Measurements from ENCODE around the gene HYLS1.

The HYLS1 gene

GRCh38 chr11:125921042-125921441, 33.6 kb downstream of the HYLS1 start:
- no peak overlapping the region for H3K4me3 ChIP-seq (ENCODE audit: low read depth, low read length)
- TF ChIP-seq, protein P1, sequence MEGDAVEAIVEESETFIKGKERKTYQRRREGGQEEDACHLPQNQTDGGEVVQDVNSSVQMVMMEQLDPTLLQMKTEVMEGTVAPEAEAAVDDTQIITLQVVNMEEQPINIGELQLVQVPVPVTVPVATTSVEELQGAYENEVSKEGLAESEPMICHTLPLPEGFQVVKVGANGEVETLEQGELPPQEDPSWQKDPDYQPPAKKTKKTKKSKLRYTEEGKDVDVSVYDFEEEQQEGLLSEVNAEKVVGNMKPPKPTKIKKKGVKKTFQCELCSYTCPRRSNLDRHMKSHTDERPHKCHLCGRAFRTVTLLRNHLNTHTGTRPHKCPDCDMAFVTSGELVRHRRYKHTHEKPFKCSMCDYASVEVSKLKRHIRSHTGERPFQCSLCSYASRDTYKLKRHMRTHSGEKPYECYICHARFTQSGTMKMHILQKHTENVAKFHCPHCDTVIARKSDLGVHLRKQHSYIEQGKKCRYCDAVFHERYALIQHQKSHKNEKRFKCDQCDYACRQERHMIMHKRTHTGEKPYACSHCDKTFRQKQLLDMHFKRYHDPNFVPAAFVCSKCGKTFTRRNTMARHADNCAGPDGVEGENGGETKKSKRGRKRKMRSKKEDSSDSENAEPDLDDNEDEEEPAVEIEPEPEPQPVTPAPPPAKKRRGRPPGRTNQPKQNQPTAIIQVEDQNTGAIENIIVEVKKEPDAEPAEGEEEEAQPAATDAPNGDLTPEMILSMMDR (conservative IDR thresholded peaks at IDR 0.05; ENCODE audit: low read depth, low read length), result no peak
- DNase-seq (ENCODE audit: low read depth), result no peak

GRCh38 chr11:125922156-125922555, 34.7 kb downstream of the HYLS1 start:
- TF ChIP-seq, protein P1 (conservative IDR thresholded peaks at IDR 0.05; ENCODE audit: low read depth, low read length), result no peak
- no peak for DNase-seq (ENCODE audit: low read depth)
- no peak overlapping the region for H3K4me3 ChIP-seq (ENCODE audit: low read depth, low read length)

DNA sequence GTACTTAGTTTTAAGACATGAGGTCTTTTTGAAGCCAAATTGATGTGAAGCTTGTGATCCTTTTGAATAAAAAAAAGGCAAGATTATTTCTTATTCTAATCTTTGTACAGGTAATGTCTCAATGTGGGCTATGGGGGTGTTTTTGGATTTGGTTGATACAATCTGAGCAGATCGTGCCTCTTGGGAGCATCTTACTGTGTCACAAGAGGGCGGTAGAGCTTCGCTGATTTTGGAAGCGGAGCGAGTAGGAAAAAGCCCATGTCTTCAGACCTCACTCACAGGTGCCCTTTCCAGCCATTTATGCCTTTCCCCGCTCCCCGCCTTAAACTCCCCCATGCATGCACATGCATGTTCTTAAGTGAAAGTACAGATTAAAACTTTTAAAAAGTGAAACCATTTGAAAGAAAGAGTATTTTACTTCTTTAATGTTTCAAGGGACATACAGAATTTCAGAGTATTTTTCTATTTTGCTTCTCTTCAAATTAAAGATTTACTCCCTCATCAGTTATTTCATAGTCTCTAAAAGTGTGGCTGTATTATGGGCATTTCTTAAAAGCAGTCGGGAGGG, 35.6 kb downstream of the HYLS1 start:
- TF ChIP-seq, protein P1 (conservative IDR thresholded peaks at IDR 0.05; ENCODE audit: low read depth, low read length), result peak; percentile 93
- H3K4me3 ChIP-seq (ENCODE audit: low read depth, low read length), result no peak overlapping the region
- peak; percentile 84 for DNase-seq (ENCODE audit: low read depth)

DNA sequence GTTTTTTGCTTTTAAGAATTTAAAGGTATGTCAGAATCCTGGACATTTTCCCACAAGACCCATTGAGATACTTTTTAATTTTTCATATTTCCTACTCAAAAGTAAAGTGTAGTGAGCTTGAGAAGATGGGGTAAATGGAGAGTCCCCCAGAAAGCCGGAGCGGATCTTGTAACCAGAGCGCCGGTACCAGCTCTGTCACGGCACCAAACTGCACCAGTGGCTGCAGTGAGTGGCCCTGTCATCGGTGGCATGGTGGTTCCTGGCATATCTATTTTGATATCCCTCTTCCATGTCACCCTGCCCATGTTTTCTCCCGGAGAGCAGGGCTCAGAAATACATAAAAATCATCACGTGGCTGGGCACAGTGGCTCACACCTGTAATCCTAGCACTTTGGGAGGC, 36.2 kb downstream of the HYLS1 start:
- TF ChIP-seq, protein P1 (conservative IDR thresholded peaks at IDR 0.05; ENCODE audit: low read depth, low read length), result no peak
- no peak for DNase-seq (ENCODE audit: low read depth)
- no peak overlapping the region for H3K4me3 ChIP-seq (ENCODE audit: low read depth, low read length)

DNA sequence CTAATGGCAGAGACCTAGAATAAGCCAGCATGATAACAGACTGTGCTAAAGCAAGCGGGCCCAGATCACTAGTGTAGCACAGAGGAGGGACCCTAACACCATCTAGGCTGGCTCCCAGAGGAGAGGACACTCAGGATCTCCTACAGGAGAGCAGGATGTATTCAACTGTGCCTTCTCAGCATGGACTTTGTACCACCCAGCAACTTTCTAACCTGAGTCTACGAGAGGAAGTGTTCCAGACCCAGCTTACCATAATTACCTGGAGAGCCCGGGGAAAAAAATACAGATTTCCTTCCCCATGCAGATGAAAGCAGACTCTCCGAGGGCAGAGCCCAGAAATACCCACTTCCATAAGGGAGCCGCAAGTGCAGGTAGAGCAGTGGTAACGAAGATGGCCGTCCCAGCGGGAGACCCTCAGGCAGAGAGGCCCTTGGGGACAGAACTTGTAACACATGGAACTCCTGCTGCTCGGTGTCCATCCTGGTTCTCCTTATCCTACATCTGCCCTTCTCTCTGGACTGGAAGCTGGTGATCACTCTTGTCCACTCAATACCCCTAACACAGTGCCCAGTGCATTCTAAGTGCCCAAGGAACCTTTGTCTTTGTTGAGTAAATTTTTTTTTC, 37.0 kb downstream of the HYLS1 start:
- H3K4me3 ChIP-seq (ENCODE audit: low read depth, low read length), result no peak overlapping the region
- TF ChIP-seq, protein P1 (conservative IDR thresholded peaks at IDR 0.05; ENCODE audit: low read depth, low read length), result no peak
- DNase-seq (ENCODE audit: low read depth), result no peak

DNA sequence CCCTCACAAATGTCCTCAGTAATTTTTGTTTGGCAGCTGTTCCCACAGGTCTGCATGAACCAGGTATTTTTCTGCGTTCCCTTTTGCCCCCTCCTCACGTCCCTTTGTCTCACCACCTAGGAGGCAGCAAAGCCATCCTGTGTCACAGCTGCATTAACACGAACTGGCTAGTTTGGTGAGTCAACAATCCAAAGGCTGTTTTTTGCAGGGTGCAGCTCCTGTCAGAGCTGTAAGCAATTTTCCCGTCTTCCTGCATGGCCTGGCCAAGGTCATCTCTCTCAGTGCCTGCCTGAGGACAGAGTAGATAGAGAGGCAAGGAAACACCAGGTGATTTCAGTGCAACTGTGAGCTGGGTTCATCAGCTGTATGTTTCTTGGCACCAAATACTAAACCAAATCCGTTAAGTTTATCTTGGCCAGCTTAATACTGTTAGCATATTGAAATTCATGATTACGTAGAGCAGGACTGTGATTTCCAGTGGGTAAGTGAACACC, 37.8 kb downstream of the HYLS1 start:
- TF ChIP-seq, protein P1 (conservative IDR thresholded peaks at IDR 0.05; ENCODE audit: low read depth, low read length), result no peak
- DNase-seq (ENCODE audit: low read depth), result peak; percentile 8
- no peak overlapping the region for H3K4me3 ChIP-seq (ENCODE audit: low read depth, low read length)

DNA sequence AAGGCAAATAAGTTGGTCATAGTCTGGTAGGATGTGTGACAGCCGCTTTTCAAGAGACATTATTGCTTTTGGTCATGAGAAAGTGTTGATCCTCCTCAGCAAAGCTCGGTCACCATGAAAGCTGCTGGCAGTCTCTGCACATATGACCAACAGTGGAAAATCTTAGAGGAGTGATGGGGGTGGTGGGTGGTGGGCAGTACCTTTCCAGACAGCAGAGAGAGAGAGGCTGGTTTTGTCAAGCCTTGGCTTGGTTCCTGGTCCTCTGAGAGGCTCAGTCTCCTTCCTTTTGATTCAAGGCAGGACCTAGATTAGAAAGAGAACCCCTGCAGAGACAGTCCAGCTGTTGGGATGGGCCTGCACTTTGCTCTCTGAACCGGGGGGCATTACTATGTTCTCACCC, 38.3 kb downstream of the HYLS1 start:
- H3K4me3 ChIP-seq (ENCODE audit: low read depth, low read length), result no peak overlapping the region
- DNase-seq (ENCODE audit: low read depth), result no peak
- TF ChIP-seq, protein P1 (conservative IDR thresholded peaks at IDR 0.05; ENCODE audit: low read depth, low read length), result no peak

Measured in choroid plexus epithelial cell (primary cell).